HuH-7.5 (cell line): ENCODE data around the gene EML2.
"Not testable (repeated sequence)": the region's sequence is repeated elsewhere in the genome, so short reads cannot be mapped to it uniquely, and the experiment has no call there.

Experiments used
- DNase-seq: peaks from one replicate; pipeline ENCODE4 v3.0.0; 2011; ENCODE audit warnings: low spot score

EML2 gene

GRCh38 chr19:45638930-45639729, at the start of gene EML2:
TSS of gene EML2 (minus strand) at chr19:45639397. CDS start at chr19:45639376, 21 bp downstream.
- peak; percentile 73 for DNase-seq

GRCh38 chr19:45687599-45687998, 48.4 kb upstream of the EML2 start:
- DNase-seq: no peak

GRCh38 chr19:45685045-45685444, 45.8 kb upstream of the EML2 start:
- DNase-seq: not testable (repeated sequence)

- no peak for DNase-seq
These were observed 43.7 kb upstream of the EML2 start for GRCh38 chr19:45682908-45683307.

GRCh38 chr19:45682117-45682516, 42.9 kb upstream of the EML2 start:
- DNase-seq: no peak

GRCh38 chr19:45681391-45682015, 42.3 kb upstream of the EML2 start:
- peak; percentile 94 for DNase-seq

GRCh38 chr19:45677351-45678230, 38.4 kb upstream of the EML2 start:
- peak; percentile 39 for DNase-seq

- DNase-seq: no peak
These were observed 37.7 kb upstream of the EML2 start for GRCh38 chr19:45676851-45677263.

- no peak for DNase-seq
These were observed 35.7 kb upstream of the EML2 start for GRCh38 chr19:45674946-45675345.

- DNase-seq: peak; percentile 70
These were observed 31.7 kb upstream of the EML2 start for GRCh38 chr19:45670670-45671453.

GRCh38 chr19:45668342-45668871, 29.2 kb upstream of the EML2 start:
- DNase-seq: no peak

GRCh38 chr19:45667620-45668341, 28.6 kb upstream of the EML2 start, which contains the start of gene GIPR:
TSS of gene GIPR (plus strand) at chr19:45668221. CDS start at chr19:45669521, 1,300 bp downstream.
- DNase-seq: peak; percentile 85

GRCh38 chr19:45664575-45664974, 25.4 kb upstream of the EML2 start:
- no peak for DNase-seq

GRCh38 chr19:45663800-45664199, 24.6 kb upstream of the EML2 start:
- no peak for DNase-seq

- no peak for DNase-seq
These were observed 21.4 kb upstream of the EML2 start for GRCh38 chr19:45660636-45661035.

- no peak for DNase-seq
These were observed 20.0 kb upstream of the EML2 start for GRCh38 chr19:45659096-45659729.

GRCh38 chr19:45657520-45658167, 18.4 kb upstream of the EML2 start:
- peak; percentile 72 for DNase-seq

- DNase-seq: no peak
These were observed 15.9 kb upstream of the EML2 start for GRCh38 chr19:45655073-45655472.

GRCh38 chr19:45653634-45654033, 14.4 kb upstream of the EML2 start:
- no peak for DNase-seq

GRCh38 chr19:45650722-45651121, 11.5 kb upstream of the EML2 start:
- no peak for DNase-seq
